GM19467 (cell line): ENCODE measurements around the gene CAV1.
"Not testable (repeated sequence)": the region's sequence is repeated elsewhere in the genome, so short reads cannot be mapped to it uniquely, and the experiment has no call there.

Source experiments
- ATAC-seq: cut with Tn5 transposase; IDR thresholded peaks from one replicate; pipeline ENCODE4 v1.9.1; 2021; ENCODE audit warnings: mild to moderate bottlenecking, moderate library complexity; ENCODE audit not compliant: unreplicated experiment

The CAV1 gene

GRCh38 chr7:116524609-116525297 is at the start of gene CAV1:
Gene CAV1, plus strand, starts transcription at chr7:116525036. Its CDS starts 27 bp downstream, at chr7:116525063.
- no peak for ATAC-seq

- ATAC-seq, result no peak
Measured at GRCh38 chr7:116477625-116478024, 47.2 kb upstream of the CAV1 start.

GRCh38 chr7:116478834-116479233 is 46.0 kb upstream of the CAV1 start:
- no peak for ATAC-seq

DNA sequence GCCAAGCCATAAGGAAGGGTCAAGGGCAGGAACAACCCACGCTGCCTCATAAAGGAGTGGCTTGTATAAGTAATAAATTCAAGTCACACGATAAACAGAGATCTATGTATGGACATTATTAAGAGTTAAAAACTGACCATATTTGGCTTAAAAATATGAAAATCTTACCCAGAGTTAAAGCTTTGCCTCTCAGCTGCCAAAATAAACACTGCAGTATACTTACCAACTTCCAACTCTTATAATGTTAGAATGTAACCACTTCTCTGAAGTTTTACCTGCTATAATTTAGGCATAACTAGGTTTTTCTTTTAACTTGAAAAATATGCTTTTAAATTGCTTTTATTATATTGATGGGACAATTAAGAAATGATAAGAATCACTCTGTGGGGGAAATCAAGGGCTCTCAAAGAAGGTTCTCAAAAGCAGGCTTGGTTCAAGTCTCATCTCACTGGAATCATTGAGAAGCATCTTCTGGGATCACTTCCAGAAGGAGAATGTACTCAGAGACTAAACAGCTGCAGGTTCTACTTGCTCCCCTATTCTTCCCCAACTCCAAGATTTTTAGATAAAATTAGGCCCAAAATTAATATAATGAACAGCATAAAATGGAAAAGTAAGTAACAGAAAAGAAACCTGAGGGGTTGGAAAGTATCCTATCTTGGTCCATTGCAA is 41.4 kb upstream of the CAV1 start:
- no peak for ATAC-seq

- ATAC-seq, result not testable (repeated sequence)
Measured at GRCh38 chr7:116484389-116484788, 40.4 kb upstream of the CAV1 start.

GRCh38 chr7:116487907-116488521 is 36.8 kb upstream of the CAV1 start:
- ATAC-seq, result no peak

GRCh38 chr7:116490351-116490750 is 34.5 kb upstream of the CAV1 start:
- no peak for ATAC-seq

- ATAC-seq, result no peak
Measured at GRCh38 chr7:116491887-116492653, 32.8 kb upstream of the CAV1 start.

GRCh38 chr7:116492654-116493109 is 32.2 kb upstream of the CAV1 start:
- no peak for ATAC-seq

- ATAC-seq, result no peak
Measured at GRCh38 chr7:116493449-116493848, 31.4 kb upstream of the CAV1 start.

DNA sequence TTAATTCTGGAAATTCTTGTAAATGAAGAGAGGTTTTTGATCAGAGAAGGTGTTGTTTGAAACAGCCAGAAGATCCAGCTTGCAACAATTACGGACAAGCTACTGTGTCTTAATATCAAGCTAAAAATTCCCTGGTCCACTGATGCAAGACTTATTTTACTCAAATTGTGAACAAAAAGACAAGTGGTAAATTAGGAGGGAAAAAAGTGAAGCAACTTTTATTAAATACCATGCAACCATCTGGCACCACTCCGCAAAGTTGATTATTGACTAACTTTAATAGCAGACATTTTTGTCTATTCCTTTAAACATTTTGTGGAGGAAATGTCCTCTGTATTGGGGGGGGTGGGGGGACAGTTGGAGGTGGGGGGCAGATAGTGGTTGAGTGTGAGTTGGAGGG is 30.4 kb upstream of the CAV1 start:
- no peak for ATAC-seq

DNA sequence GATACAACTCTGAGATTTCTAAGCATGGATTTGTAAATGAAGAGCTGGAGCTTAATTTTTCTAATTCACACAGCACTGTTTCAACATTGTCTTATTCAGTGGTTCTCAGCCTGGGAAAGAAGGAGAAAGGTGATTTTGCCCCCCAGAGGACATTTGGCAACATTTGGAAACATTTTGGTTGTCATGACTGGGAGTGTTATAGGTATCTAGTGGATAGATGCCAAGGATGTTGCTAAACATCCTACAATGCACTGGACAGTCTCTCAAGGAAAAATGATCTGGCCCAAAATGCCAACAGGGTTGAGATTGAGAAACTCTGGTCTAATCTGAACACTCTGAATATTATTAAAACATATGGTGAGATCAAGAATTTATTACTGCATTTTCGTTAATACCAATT is 29.1 kb upstream of the CAV1 start:
- no peak for ATAC-seq

- ATAC-seq, result no peak
Measured at GRCh38 chr7:116496653-116497052, 28.2 kb upstream of the CAV1 start.

GRCh38 chr7:116497708-116498107 is 27.1 kb upstream of the CAV1 start:
- ATAC-seq, result no peak

GRCh38 chr7:116499168-116500077 is 25.4 kb upstream of the CAV1 start, which contains the start of gene CAV2:
Gene CAV2, plus strand, starts transcription at chr7:116499738. Its CDS starts 44 bp downstream, at chr7:116499782.
- no peak for ATAC-seq

DNA sequence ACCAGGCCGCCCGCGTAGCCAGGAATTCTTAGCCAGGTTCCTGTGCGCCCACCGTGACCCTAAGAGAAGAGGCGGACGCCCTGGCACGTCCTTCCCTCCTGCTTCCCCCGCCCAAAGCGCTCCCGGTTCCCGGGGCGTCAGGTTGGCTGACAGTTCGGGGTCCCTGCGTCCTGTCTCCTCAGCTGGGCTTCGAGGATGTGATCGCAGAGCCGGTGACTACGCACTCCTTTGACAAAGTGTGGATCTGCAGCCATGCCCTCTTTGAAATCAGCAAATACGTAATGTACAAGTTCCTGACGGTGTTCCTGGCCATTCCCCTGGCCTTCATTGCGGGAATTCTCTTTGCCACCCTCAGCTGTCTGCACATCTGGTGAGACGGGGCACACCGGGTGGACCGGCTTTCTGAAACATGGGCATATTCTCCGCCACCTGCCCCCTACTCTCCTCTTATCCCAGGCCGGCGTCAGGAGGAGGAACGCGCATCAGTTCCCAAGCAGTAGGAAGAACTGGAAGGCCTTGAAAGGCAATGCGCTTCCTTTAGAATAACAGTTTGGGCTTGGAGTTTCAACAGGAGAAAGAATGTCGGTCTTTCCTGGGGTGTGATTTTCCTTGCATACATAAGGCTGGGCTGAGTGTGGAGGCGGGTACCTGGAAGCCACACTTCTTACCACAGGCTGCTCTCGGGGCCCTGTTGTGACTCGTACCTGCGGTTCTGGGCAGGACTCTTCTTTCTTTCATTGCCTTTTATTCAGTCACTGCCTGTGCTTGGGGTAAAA is 24.6 kb upstream of the CAV1 start:
- no peak for ATAC-seq

DNA sequence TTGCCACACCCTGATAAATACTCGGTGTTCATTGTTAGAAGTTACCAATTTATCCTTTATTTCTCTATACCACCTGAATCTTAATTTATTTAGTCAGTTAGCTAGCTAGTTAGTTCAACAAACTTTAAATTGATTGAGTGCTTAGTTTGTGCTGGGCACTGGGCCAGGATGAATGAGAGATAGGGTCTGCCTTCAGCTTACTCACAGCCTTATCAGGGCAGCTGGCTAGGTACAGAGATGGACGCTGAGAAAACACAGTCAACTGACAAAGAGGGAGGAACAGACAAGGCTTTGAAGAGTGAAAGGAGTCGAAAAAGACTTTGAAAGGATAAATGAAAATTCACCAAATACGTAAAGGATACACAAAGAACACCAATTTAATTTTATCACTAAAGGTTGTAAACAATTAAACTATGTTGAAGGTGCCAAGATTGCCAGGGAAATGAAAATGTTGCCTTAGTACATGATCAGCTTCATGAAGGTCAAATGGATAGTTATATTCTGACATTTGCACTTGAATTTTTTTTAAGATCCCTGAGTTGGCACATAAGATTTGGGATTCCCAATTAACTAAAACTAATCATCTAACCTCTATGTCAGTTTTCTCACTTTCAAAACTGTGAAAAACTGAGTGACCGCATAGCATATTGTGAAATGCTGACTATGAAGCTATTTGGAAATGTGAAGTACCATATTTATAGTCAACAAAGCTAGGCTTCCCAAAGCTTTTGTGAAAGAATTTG is 23.2 kb upstream of the CAV1 start:
- no peak for ATAC-seq

- ATAC-seq, result no peak
Measured at GRCh38 chr7:116502201-116503096, 22.4 kb upstream of the CAV1 start.
